Measurements from ENCODE around the gene CCDC92B.

DNA sequence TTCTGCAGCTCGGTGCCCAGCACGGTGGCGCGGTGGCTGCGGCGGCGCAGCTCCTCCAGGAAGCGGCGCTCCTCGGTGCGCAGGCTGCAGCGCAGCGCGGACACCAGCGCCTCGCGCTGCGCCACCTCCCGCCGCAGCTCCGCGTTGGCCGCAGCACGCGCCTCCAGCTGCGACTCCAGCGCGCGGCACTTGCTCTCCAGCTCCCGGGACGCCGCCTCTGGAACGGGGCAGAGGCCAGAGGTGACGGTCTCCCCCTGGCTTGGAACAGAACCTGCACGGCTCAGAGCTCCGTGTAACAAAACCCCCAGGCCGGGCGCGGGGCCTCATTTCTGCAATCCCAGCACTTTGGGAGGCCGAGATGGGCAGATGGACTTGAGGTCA lies 24.7 kb downstream of the CCDC92B start:
- TF ChIP-seq, protein P1, sequence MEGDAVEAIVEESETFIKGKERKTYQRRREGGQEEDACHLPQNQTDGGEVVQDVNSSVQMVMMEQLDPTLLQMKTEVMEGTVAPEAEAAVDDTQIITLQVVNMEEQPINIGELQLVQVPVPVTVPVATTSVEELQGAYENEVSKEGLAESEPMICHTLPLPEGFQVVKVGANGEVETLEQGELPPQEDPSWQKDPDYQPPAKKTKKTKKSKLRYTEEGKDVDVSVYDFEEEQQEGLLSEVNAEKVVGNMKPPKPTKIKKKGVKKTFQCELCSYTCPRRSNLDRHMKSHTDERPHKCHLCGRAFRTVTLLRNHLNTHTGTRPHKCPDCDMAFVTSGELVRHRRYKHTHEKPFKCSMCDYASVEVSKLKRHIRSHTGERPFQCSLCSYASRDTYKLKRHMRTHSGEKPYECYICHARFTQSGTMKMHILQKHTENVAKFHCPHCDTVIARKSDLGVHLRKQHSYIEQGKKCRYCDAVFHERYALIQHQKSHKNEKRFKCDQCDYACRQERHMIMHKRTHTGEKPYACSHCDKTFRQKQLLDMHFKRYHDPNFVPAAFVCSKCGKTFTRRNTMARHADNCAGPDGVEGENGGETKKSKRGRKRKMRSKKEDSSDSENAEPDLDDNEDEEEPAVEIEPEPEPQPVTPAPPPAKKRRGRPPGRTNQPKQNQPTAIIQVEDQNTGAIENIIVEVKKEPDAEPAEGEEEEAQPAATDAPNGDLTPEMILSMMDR (IDR thresholded peaks at IDR 0.05 in 2 of 3, conservative IDR thresholded peaks at IDR 0.05 in 1 of 3; ENCODE audit: insufficient read depth in 2 of 3, low read depth in 1 of 3, low read length in 3 of 3) = peak in 2 of 3 experiments; percentile 26 to 62; a peak in 4 of 6 replicates
- no peak for TF ChIP-seq TAF1 (IDR thresholded peaks at IDR 0.05; ENCODE audit: control insufficient read depth, extremely low read depth, insufficient read depth, low read length, severe bottlenecking)
- TF ChIP-seq, protein P2, sequence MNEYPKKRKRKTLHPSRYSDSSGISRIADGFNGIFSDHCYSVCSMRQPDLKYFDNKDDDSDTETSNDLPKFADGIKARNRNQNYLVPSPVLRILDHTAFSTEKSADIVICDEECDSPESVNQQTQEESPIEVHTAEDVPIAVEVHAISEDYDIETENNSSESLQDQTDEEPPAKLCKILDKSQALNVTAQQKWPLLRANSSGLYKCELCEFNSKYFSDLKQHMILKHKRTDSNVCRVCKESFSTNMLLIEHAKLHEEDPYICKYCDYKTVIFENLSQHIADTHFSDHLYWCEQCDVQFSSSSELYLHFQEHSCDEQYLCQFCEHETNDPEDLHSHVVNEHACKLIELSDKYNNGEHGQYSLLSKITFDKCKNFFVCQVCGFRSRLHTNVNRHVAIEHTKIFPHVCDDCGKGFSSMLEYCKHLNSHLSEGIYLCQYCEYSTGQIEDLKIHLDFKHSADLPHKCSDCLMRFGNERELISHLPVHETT (CRISPR knock-in tag; conservative IDR thresholded peaks at IDR 0.05 in 1 of 2, IDR thresholded peaks at IDR 0.05 in 1 of 2) = no peak
- TF ChIP-seq, protein P3, sequence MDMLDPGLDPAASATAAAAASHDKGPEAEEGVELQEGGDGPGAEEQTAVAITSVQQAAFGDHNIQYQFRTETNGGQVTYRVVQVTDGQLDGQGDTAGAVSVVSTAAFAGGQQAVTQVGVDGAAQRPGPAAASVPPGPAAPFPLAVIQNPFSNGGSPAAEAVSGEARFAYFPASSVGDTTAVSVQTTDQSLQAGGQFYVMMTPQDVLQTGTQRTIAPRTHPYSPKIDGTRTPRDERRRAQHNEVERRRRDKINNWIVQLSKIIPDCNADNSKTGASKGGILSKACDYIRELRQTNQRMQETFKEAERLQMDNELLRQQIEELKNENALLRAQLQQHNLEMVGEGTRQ (CRISPR knock-in tag; IDR thresholded peaks at IDR 0.05) = no peak
- TF ChIP-seq, protein P4, sequence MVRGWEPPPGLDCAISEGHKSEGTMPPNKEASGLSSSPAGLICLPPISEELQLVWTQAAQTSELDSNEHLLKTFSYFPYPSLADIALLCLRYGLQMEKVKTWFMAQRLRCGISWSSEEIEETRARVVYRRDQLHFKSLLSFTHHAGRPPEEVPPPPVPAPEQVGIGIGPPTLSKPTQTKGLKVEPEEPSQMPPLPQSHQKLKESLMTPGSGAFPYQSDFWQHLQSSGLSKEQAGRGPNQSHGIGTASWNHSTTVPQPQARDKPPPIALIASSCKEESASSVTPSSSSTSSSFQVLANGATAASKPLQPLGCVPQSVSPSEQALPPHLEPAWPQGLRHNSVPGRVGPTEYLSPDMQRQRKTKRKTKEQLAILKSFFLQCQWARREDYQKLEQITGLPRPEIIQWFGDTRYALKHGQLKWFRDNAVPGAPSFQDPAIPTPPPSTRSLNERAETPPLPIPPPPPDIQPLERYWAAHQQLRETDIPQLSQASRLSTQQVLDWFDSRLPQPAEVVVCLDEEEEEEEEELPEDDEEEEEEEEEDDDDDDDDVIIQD (CRISPR knock-in tag; IDR thresholded peaks at IDR 0.05) = no peak
- no peak for TF ChIP-seq POLR2A (conservative IDR thresholded peaks at IDR 0.05)
- TF ChIP-seq EP300 (IDR thresholded peaks at IDR 0.05; ENCODE audit: low read length) = no peak
- TF ChIP-seq, protein P5, sequence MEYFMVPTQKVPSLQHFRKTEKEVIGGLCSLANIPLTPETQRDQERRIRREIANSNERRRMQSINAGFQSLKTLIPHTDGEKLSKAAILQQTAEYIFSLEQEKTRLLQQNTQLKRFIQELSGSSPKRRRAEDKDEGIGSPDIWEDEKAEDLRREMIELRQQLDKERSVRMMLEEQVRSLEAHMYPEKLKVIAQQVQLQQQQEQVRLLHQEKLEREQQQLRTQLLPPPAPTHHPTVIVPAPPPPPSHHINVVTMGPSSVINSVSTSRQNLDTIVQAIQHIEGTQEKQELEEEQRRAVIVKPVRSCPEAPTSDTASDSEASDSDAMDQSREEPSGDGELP (CRISPR knock-in tag; IDR thresholded peaks at IDR 0.05; ENCODE audit: borderline replicate concordance) = peak; percentile 54; the same call in 1 of the 2 replicates
- TF ChIP-seq, protein P6, sequence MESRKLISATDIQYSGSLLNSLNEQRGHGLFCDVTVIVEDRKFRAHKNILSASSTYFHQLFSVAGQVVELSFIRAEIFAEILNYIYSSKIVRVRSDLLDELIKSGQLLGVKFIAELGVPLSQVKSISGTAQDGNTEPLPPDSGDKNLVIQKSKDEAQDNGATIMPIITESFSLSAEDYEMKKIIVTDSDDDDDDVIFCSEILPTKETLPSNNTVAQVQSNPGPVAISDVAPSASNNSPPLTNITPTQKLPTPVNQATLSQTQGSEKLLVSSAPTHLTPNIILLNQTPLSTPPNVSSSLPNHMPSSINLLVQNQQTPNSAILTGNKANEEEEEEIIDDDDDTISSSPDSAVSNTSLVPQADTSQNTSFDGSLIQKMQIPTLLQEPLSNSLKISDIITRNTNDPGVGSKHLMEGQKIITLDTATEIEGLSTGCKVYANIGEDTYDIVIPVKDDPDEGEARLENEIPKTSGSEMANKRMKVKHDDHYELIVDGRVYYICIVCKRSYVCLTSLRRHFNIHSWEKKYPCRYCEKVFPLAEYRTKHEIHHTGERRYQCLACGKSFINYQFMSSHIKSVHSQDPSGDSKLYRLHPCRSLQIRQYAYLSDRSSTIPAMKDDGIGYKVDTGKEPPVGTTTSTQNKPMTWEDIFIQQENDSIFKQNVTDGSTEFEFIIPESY (CRISPR knock-in tag; IDR thresholded peaks at IDR 0.05) = no peak
- TF ChIP-seq SP1 (CRISPR knock-in tag; IDR thresholded peaks at IDR 0.05) = no peak
- TF ChIP-seq RFX5 (IDR thresholded peaks at IDR 0.05; ENCODE audit: low read depth, low read length) = no peak
- TF ChIP-seq ZNF695 (CRISPR knock-in tag; IDR thresholded peaks at IDR 0.05) = no peak
- TF ChIP-seq, protein P7, sequence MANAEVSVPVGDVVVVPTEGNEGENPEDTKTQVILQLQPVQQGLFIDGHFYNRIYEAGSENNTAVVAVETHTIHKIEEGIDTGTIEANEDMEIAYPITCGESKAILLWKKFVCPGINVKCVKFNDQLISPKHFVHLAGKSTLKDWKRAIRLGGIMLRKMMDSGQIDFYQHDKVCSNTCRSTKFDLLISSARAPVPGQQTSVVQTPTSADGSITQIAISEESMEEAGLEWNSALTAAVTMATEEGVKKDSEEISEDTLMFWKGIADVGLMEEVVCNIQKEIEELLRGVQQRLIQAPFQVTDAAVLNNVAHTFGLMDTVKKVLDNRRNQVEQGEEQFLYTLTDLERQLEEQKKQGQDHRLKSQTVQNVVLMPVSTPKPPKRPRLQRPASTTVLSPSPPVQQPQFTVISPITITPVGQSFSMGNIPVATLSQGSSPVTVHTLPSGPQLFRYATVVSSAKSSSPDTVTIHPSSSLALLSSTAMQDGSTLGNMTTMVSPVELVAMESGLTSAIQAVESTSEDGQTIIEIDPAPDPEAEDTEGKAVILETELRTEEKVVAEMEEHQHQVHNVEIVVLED (CRISPR knock-in tag; IDR thresholded peaks at IDR 0.05) = no peak
